C4-2B (cell line): ENCODE data around the gene KNDC1.

Experiments used
- H3K27ac ChIP-seq: fragments of 450-650 bp; 2 replicates; pipeline ENCODE4 v1.5.1; 2017
- CTCF ChIP-seq: fragments of 450-650 bp; conservative IDR thresholded peaks from 2 replicates; pipeline ENCODE4 v1.5.1; 2017; ENCODE audit warnings: mild to moderate bottlenecking
- ZFX ChIP-seq: fragments of 450-650 bp; IDR thresholded peaks from 2 replicates; pipeline ENCODE4 v1.6.1; 2017

The KNDC1 gene

GRCh38 chr10:133162910-133163856 lies 3.2 kb downstream of the KNDC1 start:
- TF ChIP-seq ZFX (no peak), CTCF (no peak)
- H3K27ac ChIP-seq = no peak overlapping the region

- no peak for TF ChIP-seq CTCF
- no peak for TF ChIP-seq ZFX
- H3K27ac ChIP-seq = no peak overlapping the region
Observed at GRCh38 chr10:133163889-133164815, 4.1 kb downstream of the KNDC1 start.

GRCh38 chr10:133164816-133165555 lies 5.0 kb downstream of the KNDC1 start:
- TF ChIP-seq ZFX = no peak
- TF ChIP-seq CTCF = no peak
- H3K27ac ChIP-seq = no peak overlapping the region

- TF ChIP-seq CTCF = no peak
- TF ChIP-seq ZFX = no peak
- H3K27ac ChIP-seq = no peak overlapping the region
Observed at GRCh38 chr10:133165556-133166503, 5.8 kb downstream of the KNDC1 start.

- TF ChIP-seq CTCF (no peak), ZFX (no peak)
- no peak overlapping the region for H3K27ac ChIP-seq
Observed at GRCh38 chr10:133166504-133166827, 6.4 kb downstream of the KNDC1 start.
